ENCODE measurements around the gene AGR2. TPM values are rescaled to one million over a fixed set of nuclear protein-coding genes. Genes with fewer than 3 reads are reported as not detected.

The AGR2 gene
- total RNA-seq, 2 experiments from 2014 or later: not detected

DNA sequence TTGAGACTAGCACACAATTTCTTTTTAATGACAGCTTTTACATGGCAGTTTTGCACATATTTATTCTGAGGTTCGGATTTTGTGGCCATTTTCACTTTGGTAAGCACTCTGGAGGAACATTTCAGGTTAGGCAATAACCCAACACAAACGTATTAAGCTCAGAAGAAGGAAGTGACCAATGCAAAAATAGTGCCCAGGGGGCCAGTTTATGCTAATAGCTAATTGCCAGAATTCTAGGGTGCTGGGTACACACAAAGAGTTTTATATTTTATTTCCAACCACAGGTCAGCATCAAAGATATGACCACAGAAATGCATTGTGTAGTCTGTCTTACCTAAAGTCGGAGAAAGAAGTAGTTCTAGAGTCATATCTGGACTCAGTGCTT lies 8.4 kb upstream of the AGR2 start:
- CTCF ChIA-PET: no interaction called here
- Histone ChIP-seq H3K27ac (ENCODE audit: low read depth in 1 of 2, low read length in 2 of 2) (no peak overlapping the region), H3K9me3 (ENCODE audit: control insufficient read depth in 1 of 2, insufficient read depth in 1 of 2, low read length in 2 of 2) (no peaks in the 10 kb centered on the region), H3K4me1 (ENCODE audit: insufficient read depth, low read length) (no peaks in the 10 kb centered on the region), H3K4me3 (ENCODE audit: low read length) (no peak overlapping the region), H3K36me3 (ENCODE audit: insufficient read depth, low read length) (no peaks in the 10 kb centered on the region), H3K27me3 (ENCODE audit: control insufficient read depth in 1 of 2, insufficient read depth in 2 of 2, low read length in 2 of 2) (no peaks in the 10 kb centered on the region)
- H3K9me3 Mint-ChIP-seq: no peaks in the 10 kb centered on the region
- H3K36me3 Mint-ChIP-seq (ENCODE audit: low read depth): no peaks in the 10 kb centered on the region
- H3K27ac Mint-ChIP-seq: no peak overlapping the region
- POLR2A ChIA-PET: no interaction called here
- H3K27me3 Mint-ChIP-seq: no peaks in the 10 kb centered on the region
- H3K4me1 Mint-ChIP-seq (ENCODE audit: low read depth): no peaks in the 10 kb centered on the region
- TF ChIP-seq, protein P1, sequence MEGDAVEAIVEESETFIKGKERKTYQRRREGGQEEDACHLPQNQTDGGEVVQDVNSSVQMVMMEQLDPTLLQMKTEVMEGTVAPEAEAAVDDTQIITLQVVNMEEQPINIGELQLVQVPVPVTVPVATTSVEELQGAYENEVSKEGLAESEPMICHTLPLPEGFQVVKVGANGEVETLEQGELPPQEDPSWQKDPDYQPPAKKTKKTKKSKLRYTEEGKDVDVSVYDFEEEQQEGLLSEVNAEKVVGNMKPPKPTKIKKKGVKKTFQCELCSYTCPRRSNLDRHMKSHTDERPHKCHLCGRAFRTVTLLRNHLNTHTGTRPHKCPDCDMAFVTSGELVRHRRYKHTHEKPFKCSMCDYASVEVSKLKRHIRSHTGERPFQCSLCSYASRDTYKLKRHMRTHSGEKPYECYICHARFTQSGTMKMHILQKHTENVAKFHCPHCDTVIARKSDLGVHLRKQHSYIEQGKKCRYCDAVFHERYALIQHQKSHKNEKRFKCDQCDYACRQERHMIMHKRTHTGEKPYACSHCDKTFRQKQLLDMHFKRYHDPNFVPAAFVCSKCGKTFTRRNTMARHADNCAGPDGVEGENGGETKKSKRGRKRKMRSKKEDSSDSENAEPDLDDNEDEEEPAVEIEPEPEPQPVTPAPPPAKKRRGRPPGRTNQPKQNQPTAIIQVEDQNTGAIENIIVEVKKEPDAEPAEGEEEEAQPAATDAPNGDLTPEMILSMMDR (IDR thresholded peaks at IDR 0.05): no peak
- intact Hi-C loops (cut with DNase I, micrococcal nuclease): no loop called here
- ATAC-seq (ENCODE audit: poor library complexity) (no peak), DNase-seq (no peak)
- H3K4me3 Mint-ChIP-seq: no peak overlapping the region

DNA sequence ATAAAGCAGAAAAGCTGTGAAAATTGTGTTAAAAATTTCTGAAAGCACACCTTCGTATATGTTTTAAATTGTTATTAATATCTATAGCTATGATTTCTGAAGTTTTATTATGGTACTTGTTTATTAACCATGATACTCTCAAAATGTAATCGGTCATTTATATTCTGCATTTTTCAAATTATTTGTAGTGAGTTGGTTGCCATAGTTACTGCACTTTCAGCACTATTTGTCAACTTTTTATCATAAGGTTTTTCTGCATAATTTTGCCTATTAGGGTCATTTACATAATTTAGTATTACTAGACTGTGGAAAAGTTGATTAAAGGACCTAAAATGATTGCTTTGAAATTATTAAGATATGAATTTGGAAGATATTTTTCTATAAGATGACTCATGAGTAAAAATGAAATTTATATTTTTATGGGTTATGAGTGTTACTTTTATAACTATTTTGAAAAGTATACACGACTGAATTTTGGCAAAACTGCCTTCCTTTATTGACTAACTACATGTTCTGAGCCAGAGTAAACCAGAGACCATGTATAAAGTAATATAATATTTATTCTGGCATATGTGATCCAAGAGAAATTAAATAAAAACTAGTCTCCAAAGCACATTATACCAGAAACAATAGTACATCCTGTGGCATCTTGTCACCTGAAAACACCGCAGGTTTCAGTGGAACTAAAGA lies 7.9 kb upstream of the AGR2 start:
- H3K4me3 Mint-ChIP-seq: no peak overlapping the region
- H3K4me1 Mint-ChIP-seq (ENCODE audit: low read depth): no peaks in the 10 kb centered on the region
- no peak overlapping the region for H3K27ac Mint-ChIP-seq
- ChIA-PET POLR2A (no interaction called here), CTCF (no interaction called here)
- H3K9me3 Mint-ChIP-seq: no peaks in the 10 kb centered on the region
- Histone ChIP-seq H3K9me3 (ENCODE audit: control insufficient read depth in 1 of 2, insufficient read depth in 1 of 2, low read length in 2 of 2) (no peaks in the 10 kb centered on the region), H3K27me3 (ENCODE audit: control insufficient read depth in 1 of 2, insufficient read depth in 2 of 2, low read length in 2 of 2) (no peaks in the 10 kb centered on the region), H3K4me1 (ENCODE audit: insufficient read depth, low read length) (no peaks in the 10 kb centered on the region), H3K27ac (ENCODE audit: low read depth in 1 of 2, low read length in 2 of 2) (no peak overlapping the region), H3K36me3 (ENCODE audit: insufficient read depth, low read length) (no peaks in the 10 kb centered on the region), H3K4me3 (ENCODE audit: low read length) (no peak overlapping the region)
- no peak for ATAC-seq (ENCODE audit: poor library complexity)
- TF ChIP-seq, protein P1 (IDR thresholded peaks at IDR 0.05): no peak
- intact Hi-C loops (cut with DNase I, micrococcal nuclease): no loop called here
- no peaks in the 10 kb centered on the region for H3K27me3 Mint-ChIP-seq
- H3K36me3 Mint-ChIP-seq (ENCODE audit: low read depth): no peaks in the 10 kb centered on the region
- no peak for DNase-seq

DNA sequence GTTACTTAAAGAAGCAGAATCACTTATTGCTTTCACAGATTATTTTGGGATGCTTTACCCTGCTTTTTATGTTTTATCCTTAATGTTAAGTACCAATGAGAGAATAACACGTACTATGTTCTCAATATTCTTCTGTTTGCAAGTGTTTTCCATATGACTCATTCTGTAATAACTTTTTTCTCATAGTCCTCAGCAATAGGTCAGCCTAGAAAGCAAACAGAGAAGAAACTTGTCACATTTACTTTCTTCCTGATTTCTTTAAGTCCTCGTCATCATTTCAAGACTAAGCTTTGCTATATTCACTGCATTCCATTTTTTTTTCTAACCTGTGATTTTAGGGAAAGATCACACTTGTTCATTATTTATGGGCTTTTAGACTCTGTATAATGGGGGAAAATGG lies 6.8 kb upstream of the AGR2 start:
- DNase-seq (no peak), ATAC-seq (ENCODE audit: poor library complexity) (no peak)
- CTCF ChIA-PET: no interaction called here
- TF ChIP-seq, protein P1 (IDR thresholded peaks at IDR 0.05): no peak
- H3K4me1 Mint-ChIP-seq (ENCODE audit: low read depth): no peaks in the 10 kb centered on the region
- no peaks in the 10 kb centered on the region for H3K27me3 ChIP-seq (ENCODE audit: control insufficient read depth in 1 of 2, insufficient read depth in 2 of 2, low read length in 2 of 2)
- intact Hi-C loops (cut with DNase I, micrococcal nuclease): no loop called here
- POLR2A ChIA-PET: no interaction called here
- H3K4me3 Mint-ChIP-seq: no peak overlapping the region
- H3K9me3 Mint-ChIP-seq: no peaks in the 10 kb centered on the region
- H3K9me3 ChIP-seq (ENCODE audit: control insufficient read depth in 1 of 2, insufficient read depth in 1 of 2, low read length in 2 of 2): no peaks in the 10 kb centered on the region
- H3K36me3 Mint-ChIP-seq (ENCODE audit: low read depth): no peaks in the 10 kb centered on the region
- H3K27ac ChIP-seq (ENCODE audit: low read depth in 1 of 2, low read length in 2 of 2): no peak overlapping the region
- H3K27me3 Mint-ChIP-seq: peaks cover 4% of the 10 kb centered on the region
- H3K4me1 ChIP-seq (ENCODE audit: insufficient read depth, low read length): no peaks in the 10 kb centered on the region
- H3K4me3 ChIP-seq (ENCODE audit: low read length): no peak overlapping the region
- H3K36me3 ChIP-seq (ENCODE audit: insufficient read depth, low read length): no peaks in the 10 kb centered on the region
- H3K27ac Mint-ChIP-seq: no peak overlapping the region

Data from CD4-positive, alpha-beta T cell (primary cell).